D721Med (cell line): Measurements from ENCODE around the gene LGI4.

Experiments used
- DNase-seq: peaks from one replicate; pipeline ENCODE4 v3.0.0; 2011; ENCODE audit warnings: low spot score; ENCODE audit not compliant: insufficient read length
- FAIRE-seq: peaks from 2 replicates; lab custom pipeline; 2011; peaks lifted over from hg19 to GRCh38; lab: Jason Lieb, UNC
- CTCF ChIP-seq: IDR thresholded peaks from 2 replicates; pipeline ENCODE4 v1.5.1; 2012; ENCODE audit warnings: mild to moderate bottlenecking, control low read depth; ENCODE audit not compliant: insufficient read depth; ENCODE audit errors: missing control alignments

Gene LGI4

GRCh38 chr19:35115177-35115951 lies 19.5 kb downstream of the LGI4 start, which contains the start of gene FXYD3:
Gene FXYD3, plus strand, starts transcription at chr19:35115823. Its CDS starts 3,554 bp downstream, at chr19:35119377.
- DNase-seq (no peak), FAIRE-seq (no peak)

GRCh38 chr19:35114353-35115176 lies 20.3 kb downstream of the LGI4 start:
- TF ChIP-seq CTCF, result peak; percentile 89
- DNase-seq, result peak; percentile 97
- no peak for FAIRE-seq

More at GRCh38 chr19:35115177-35115951, 19.5 kb downstream of the LGI4 start, which contains the start of gene FXYD3:
- TF ChIP-seq CTCF, result no peak

GRCh38 chr19:35112995-35113688 lies 21.7 kb downstream of the LGI4 start:
- FAIRE-seq (no peak), DNase-seq (no peak)
- TF ChIP-seq CTCF, result no peak

GRCh38 chr19:35110974-35111373 lies 23.9 kb downstream of the LGI4 start:
- no peak for TF ChIP-seq CTCF
- no peak for FAIRE-seq
- DNase-seq, result no peak

- no peak for TF ChIP-seq CTCF
- no peak for FAIRE-seq
- DNase-seq, result no peak
Observed at GRCh38 chr19:35109395-35110112, 25.3 kb downstream of the LGI4 start.

GRCh38 chr19:35108730-35109129 lies 26.1 kb downstream of the LGI4 start:
- TF ChIP-seq CTCF, result no peak
- DNase-seq (no peak), FAIRE-seq (no peak)
